Skeletal muscle satellite cell (primary cell): ENCODE results near the gene EDARADD.
"Not testable (repeated sequence)": the region's sequence is repeated elsewhere in the genome, so short reads cannot be mapped to it uniquely, and the experiment has no call there.

ENCODE experiments used
- H3K27me3 ChIP-seq: 2 replicates; pipeline ENCODE4 v1.7.0; 2013; ENCODE audit warnings: low read length; ENCODE audit not compliant: control insufficient read depth, insufficient read depth
- H3K36me3 ChIP-seq: 2 replicates; pipeline ENCODE4 v1.7.0; 2013; ENCODE audit warnings: mild to moderate bottlenecking, control low read depth, low read length; ENCODE audit not compliant: insufficient read depth
- H3K4me1 ChIP-seq: 2 replicates; pipeline ENCODE4 v1.7.0; 2013; ENCODE audit warnings: low read length; ENCODE audit not compliant: control insufficient read depth, insufficient read depth
- H3K4me2 ChIP-seq: 2 replicates; pipeline ENCODE4 v1.7.0; 2013; ENCODE audit warnings: mild to moderate bottlenecking, low read length
- H3K4me3 ChIP-seq: 2 replicates; pipeline ENCODE4 v1.7.0; 2013; ENCODE audit warnings: low read length
- H3K9ac ChIP-seq: 2 replicates; pipeline ENCODE4 v1.7.0; 2013; ENCODE audit warnings: mild to moderate bottlenecking, low read depth, low read length, moderate library complexity
- H3K9me3 ChIP-seq: replicated peaks from 2 replicates; pipeline ENCODE4 v1.7.0; 2013; ENCODE audit warnings: mild to moderate bottlenecking, control low read depth, low read length

The EDARADD gene

GRCh38 chr1:236471653-236472052, 77.6 kb downstream of the EDARADD start:
- Histone ChIP-seq H3K27me3 (peaks cover 8% of the 10 kb centered on the region), H3K4me3 (no peak overlapping the region)

GRCh38 chr1:236472850-236473788, 79.0 kb downstream of the EDARADD start:
- Histone ChIP-seq H3K4me3 (no peak overlapping the region), H3K27me3 (peaks cover 8% of the 10 kb centered on the region), H3K9ac (no peak overlapping the region), H3K9me3 (no peaks in the 10 kb centered on the region), H3K4me1 (no peaks in the 10 kb centered on the region), H3K36me3 (no peaks in the 10 kb centered on the region), H3K4me2 (no peak overlapping the region)

More at GRCh38 chr1:236471653-236472052, 77.6 kb downstream of the EDARADD start:
- no peaks in the 10 kb centered on the region for H3K9me3 ChIP-seq
- H3K9ac ChIP-seq, result no peak overlapping the region
- no peak overlapping the region for H3K4me2 ChIP-seq
- H3K36me3 ChIP-seq, result no peaks in the 10 kb centered on the region
- no peaks in the 10 kb centered on the region for H3K4me1 ChIP-seq

GRCh38 chr1:236476019-236476418, 81.9 kb downstream of the EDARADD start:
- no peaks in the 10 kb centered on the region for H3K4me1 ChIP-seq
- no peak overlapping the region for H3K4me2 ChIP-seq
- H3K9me3 ChIP-seq, result no peaks in the 10 kb centered on the region
- H3K4me3 ChIP-seq, result no peak overlapping the region
- peaks cover 8% of the 10 kb centered on the region for H3K27me3 ChIP-seq
- no peaks in the 10 kb centered on the region for H3K36me3 ChIP-seq
- no peak overlapping the region for H3K9ac ChIP-seq

- no peaks in the 10 kb centered on the region for H3K9me3 ChIP-seq
- H3K4me2 ChIP-seq, result no peak overlapping the region
- no peak overlapping the region for H3K4me3 ChIP-seq
- no peak overlapping the region for H3K9ac ChIP-seq
- H3K27me3 ChIP-seq, result no peaks in the 10 kb centered on the region
- H3K4me1 ChIP-seq, result no peaks in the 10 kb centered on the region
- H3K36me3 ChIP-seq, result no peaks in the 10 kb centered on the region
Observed at GRCh38 chr1:236480758-236481436, 86.8 kb downstream of the EDARADD start.

GRCh38 chr1:236484310-236484971, 90.4 kb downstream of the EDARADD start:
- Histone ChIP-seq H3K9ac (no peak overlapping the region), H3K27me3 (peaks cover 10% of the 10 kb centered on the region), H3K9me3 (no peaks in the 10 kb centered on the region), H3K36me3 (no peaks in the 10 kb centered on the region), H3K4me1 (no peaks in the 10 kb centered on the region), H3K4me3 (no peak overlapping the region), H3K4me2 (no peak overlapping the region)

GRCh38 chr1:236486356-236487002, 92.4 kb downstream of the EDARADD start:
- Histone ChIP-seq H3K4me2 (no peak overlapping the region), H3K36me3 (no peaks in the 10 kb centered on the region), H3K9me3 (no peaks in the 10 kb centered on the region), H3K27me3 (peaks cover 18% of the 10 kb centered on the region), H3K9ac (no peak overlapping the region), H3K4me1 (no peaks in the 10 kb centered on the region), H3K4me3 (no peak overlapping the region)

GRCh38 chr1:236489161-236489560, 95.1 kb downstream of the EDARADD start:
- H3K9me3 ChIP-seq, H3K4me1 ChIP-seq, H3K4me3 ChIP-seq, H3K4me2 ChIP-seq, H3K36me3 ChIP-seq, H3K9ac ChIP-seq: not testable (repeated sequence)
- peaks cover 21% of the 10 kb centered on the region for H3K27me3 ChIP-seq

GRCh38 chr1:236489710-236490377, 95.8 kb downstream of the EDARADD start:
- Histone ChIP-seq H3K4me1 (peaks cover 3% of the 10 kb centered on the region), H3K4me2 (no peak overlapping the region), H3K27me3 (peaks cover 21% of the 10 kb centered on the region), H3K9me3 (no peaks in the 10 kb centered on the region), H3K36me3 (no peaks in the 10 kb centered on the region), H3K9ac (no peak overlapping the region), H3K4me3 (no peak overlapping the region)

GRCh38 chr1:236491469-236492136, 97.5 kb downstream of the EDARADD start:
- H3K9ac ChIP-seq, result no peak overlapping the region
- H3K4me1 ChIP-seq, result peaks cover 3% of the 10 kb centered on the region
- H3K27me3 ChIP-seq, result peaks cover 27% of the 10 kb centered on the region
- no peaks in the 10 kb centered on the region for H3K36me3 ChIP-seq
- no peaks in the 10 kb centered on the region for H3K9me3 ChIP-seq
- H3K4me2 ChIP-seq, result no peak overlapping the region
- H3K4me3 ChIP-seq, result no peak overlapping the region

GRCh38 chr1:236492378-236492777, 98.3 kb downstream of the EDARADD start:
- no peak overlapping the region for H3K9ac ChIP-seq
- H3K27me3 ChIP-seq, result peaks cover 23% of the 10 kb centered on the region
- H3K4me2 ChIP-seq, result no peak overlapping the region
- no peaks in the 10 kb centered on the region for H3K36me3 ChIP-seq
- peaks cover 3% of the 10 kb centered on the region for H3K4me1 ChIP-seq
- no peaks in the 10 kb centered on the region for H3K9me3 ChIP-seq
- H3K4me3 ChIP-seq, result no peak overlapping the region
